C4-2B (cell line): ENCODE measurements around the gene PEMT.
A peak's percentile ranks its signal among the peaks of the same experiment; 100 is the strongest.

Experiments used
- H3K27ac ChIP-seq: fragments of 450-650 bp; 2 replicates; pipeline ENCODE4 v1.5.1; 2017
- CTCF ChIP-seq: fragments of 450-650 bp; conservative IDR thresholded peaks from 2 replicates; pipeline ENCODE4 v1.5.1; 2017; ENCODE audit warnings: mild to moderate bottlenecking
- ZFX ChIP-seq: fragments of 450-650 bp; IDR thresholded peaks from 2 replicates; pipeline ENCODE4 v1.6.1; 2017

Gene PEMT

GRCh38 chr17:17497065-17497844, 94.3 kb downstream of the PEMT start:
- TF ChIP-seq ZFX = no peak
- TF ChIP-seq CTCF = no peak; the same call in none of the 2 replicates
- H3K27ac ChIP-seq = peak overlapping the region; percentile 57; the same call in 1 of the 2 replicates

- H3K27ac ChIP-seq = peak within 1 kb of the TSS; percentile 57
- TF ChIP-seq CTCF (peak; percentile 99), ZFX (no peak)
Measured at GRCh38 chr17:17496189-17497064, 95.1 kb downstream of the PEMT start, which contains the start of gene RASD1. Gene RASD1, minus strand, starts transcription at chr17:17496395. Its CDS starts 214 bp downstream, at chr17:17496181.

- no peak for TF ChIP-seq CTCF
- TF ChIP-seq ZFX = no peak
- H3K27ac ChIP-seq = peak overlapping the region; percentile 57; the same call in 1 of the 2 replicates
Measured at GRCh38 chr17:17495536-17496188, 95.8 kb downstream of the PEMT start.

GRCh38 chr17:17494870-17495535, 96.5 kb downstream of the PEMT start:
- H3K27ac ChIP-seq = peak overlapping the region; percentile 20; the same call in 1 of the 2 replicates
- no peak for TF ChIP-seq CTCF

- no peak for TF ChIP-seq ZFX
- no peak for TF ChIP-seq CTCF
- H3K27ac ChIP-seq = peak overlapping the region; percentile 20; the same call in 1 of the 2 replicates
Measured at GRCh38 chr17:17494499-17494869, 97.0 kb downstream of the PEMT start.

GRCh38 chr17:17493986-17494466, 97.5 kb downstream of the PEMT start:
- peak overlapping the region; percentile 4; the same call in 1 of the 2 replicates for H3K27ac ChIP-seq
- no peak for TF ChIP-seq CTCF
- TF ChIP-seq ZFX = no peak
